Neural crest cell (in vitro differentiated cells): Measurements from ENCODE around the gene CLSTN1. TPM values are rescaled to one million over a fixed set of nuclear protein-coding genes. Genes with fewer than 3 reads are reported as not detected.

Source experiments
- DNase-seq: peaks from one replicate; pipeline ENCODE4 v3.0.0; 2021; ENCODE audit warnings: low read depth, mixed read lengths, low spot score
- H3K27ac Mint-ChIP-seq: one replicate; pipeline ENCODE4 v1.8.0; 2021; ENCODE audit warnings: mild to moderate bottlenecking, mixed read lengths; ENCODE audit not compliant: unreplicated experiment
- H3K27me3 Mint-ChIP-seq: 2 replicates; pipeline ENCODE4 v1.8.0; 2021; ENCODE audit warnings: low read depth, mild to moderate bottlenecking, mixed read lengths
- H3K36me3 Mint-ChIP-seq: 2 replicates; pipeline ENCODE4 v1.8.0; 2021; ENCODE audit warnings: low read depth, mild to moderate bottlenecking, mixed read lengths
- H3K4me1 Mint-ChIP-seq: 2 replicates; pipeline ENCODE4 v1.8.0; 2021; ENCODE audit warnings: mixed read lengths
- H3K4me3 Mint-ChIP-seq: one replicate; pipeline ENCODE4 v1.8.0; 2021; ENCODE audit warnings: mild to moderate bottlenecking, mixed read lengths
- H3K9me3 Mint-ChIP-seq: 2 replicates; pipeline ENCODE4 v1.8.0; 2021; ENCODE audit warnings: mixed read lengths
- CTCF ChIP-seq: fragments of 200-600 bp; sonication (generic); conservative IDR thresholded peaks from 2 replicates; pipeline ENCODE4 v1.5.0; 2021; ENCODE audit warnings: antibody characterized with exemption, mild to moderate bottlenecking
- total RNA-seq: library from RNA; stranded (reverse); gene quantifications from 2 replicates; pipeline ENCODE4 v1.2.1, GENCODE V29; 2021

Gene CLSTN1
- total RNA-seq, 1 donor from 2014 or later: 136 TPM

GRCh38 chr1:9785406-9785805, 38.4 kb downstream of the CLSTN1 start:
- Mint-ChIP-seq H3K27ac (peak overlapping the region; percentile 54), H3K27me3 (no peaks in the 10 kb centered on the region), H3K4me3 (no peak overlapping the region), H3K4me1 (peaks cover 22% of the 10 kb centered on the region), H3K9me3 (peaks cover 3% of the 10 kb centered on the region), H3K36me3 (peaks cover 6% of the 10 kb centered on the region)
- DNase-seq: no peak
- TF ChIP-seq CTCF: no peak

- H3K9me3 Mint-ChIP-seq: peaks cover 3% of the 10 kb centered on the region
- H3K27me3 Mint-ChIP-seq: no peaks in the 10 kb centered on the region
- peak; percentile 43 for DNase-seq
- peaks cover 18% of the 10 kb centered on the region for H3K4me1 Mint-ChIP-seq
- H3K36me3 Mint-ChIP-seq: peaks cover 6% of the 10 kb centered on the region
- H3K4me3 Mint-ChIP-seq: no peak overlapping the region
- TF ChIP-seq CTCF: peak; percentile 80
- H3K27ac Mint-ChIP-seq: no peak overlapping the region
These were observed 39.1 kb downstream of the CLSTN1 start for GRCh38 chr1:9784508-9785133.

- Mint-ChIP-seq H3K4me3 (no peak overlapping the region), H3K36me3 (no peaks in the 10 kb centered on the region), H3K4me1 (peaks cover 9% of the 10 kb centered on the region), H3K27ac (no peak overlapping the region), H3K27me3 (no peaks in the 10 kb centered on the region), H3K9me3 (no peaks in the 10 kb centered on the region)
- DNase-seq: no peak
- TF ChIP-seq CTCF: no peak
These were observed 40.9 kb downstream of the CLSTN1 start for GRCh38 chr1:9782897-9783296.

DNA sequence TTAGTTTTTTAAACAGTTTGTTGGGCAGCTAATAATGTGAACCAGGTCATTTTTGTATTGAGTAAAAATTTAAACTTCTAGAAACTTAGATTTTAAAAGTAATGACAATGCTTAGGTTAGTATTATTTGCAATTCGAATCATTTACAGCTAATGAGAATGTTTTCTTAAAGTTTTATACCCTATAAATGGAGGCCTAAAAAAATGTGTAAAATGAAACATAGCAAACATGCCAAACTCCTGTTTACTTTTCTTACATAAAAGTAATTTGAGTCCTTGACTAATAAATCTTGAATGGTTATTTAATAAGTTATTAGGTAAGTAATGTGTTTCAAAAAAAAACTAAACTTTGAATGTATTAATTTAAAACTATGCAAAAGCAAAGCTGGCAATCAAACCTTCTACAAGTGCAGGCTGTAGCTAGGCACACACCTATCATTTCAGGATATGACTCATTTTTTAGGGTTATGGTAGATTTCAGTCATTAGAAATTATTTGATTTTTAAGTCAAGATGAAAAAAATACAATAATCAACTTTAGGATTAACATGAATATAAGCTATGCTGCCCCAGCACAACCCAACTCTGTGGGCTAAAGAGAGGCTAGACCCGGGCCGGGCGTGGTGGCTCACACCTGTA, 41.5 kb downstream of the CLSTN1 start:
- H3K27ac Mint-ChIP-seq: no peak overlapping the region
- DNase-seq: no peak
- TF ChIP-seq CTCF: no peak
- H3K4me1 Mint-ChIP-seq: peaks cover 4% of the 10 kb centered on the region
- no peak overlapping the region for H3K4me3 Mint-ChIP-seq
- no peaks in the 10 kb centered on the region for H3K9me3 Mint-ChIP-seq
- no peaks in the 10 kb centered on the region for H3K27me3 Mint-ChIP-seq
- H3K36me3 Mint-ChIP-seq: no peaks in the 10 kb centered on the region

GRCh38 chr1:9780554-9781110, 43.1 kb downstream of the CLSTN1 start:
- no peak overlapping the region for H3K4me3 Mint-ChIP-seq
- no peak overlapping the region for H3K27ac Mint-ChIP-seq
- DNase-seq: no peak
- H3K9me3 Mint-ChIP-seq: no peaks in the 10 kb centered on the region
- H3K36me3 Mint-ChIP-seq: peaks cover 4% of the 10 kb centered on the region
- H3K27me3 Mint-ChIP-seq: no peaks in the 10 kb centered on the region
- peaks cover 14% of the 10 kb centered on the region for H3K4me1 Mint-ChIP-seq
- TF ChIP-seq CTCF: no peak
